Muscle layer of duodenum (tissue), 2 donors: ENCODE data around the gene ZNF865.
"Not testable (repeated sequence)": the region's sequence is repeated elsewhere in the genome, so short reads cannot be mapped to it uniquely, and the experiment has no call there.

Experiments used
- H3K27ac ChIP-seq: one replicate; pipeline ENCODE4 v1.7.0; 2013; ENCODE audit warnings: mild to moderate bottlenecking, low read length
- H3K27me3 ChIP-seq: one replicate; pipeline ENCODE4 v1.7.0; 2013; ENCODE audit warnings: low read depth, mild to moderate bottlenecking, control low read depth, low read length
- H3K36me3 ChIP-seq, 2 donors: one replicate each; pipeline ENCODE4 v1.7.0; 2013; ENCODE audit warnings: low read length in 2 of 2, control low read depth in 1 of 2, mild to moderate bottlenecking in 1 of 2; ENCODE audit not compliant: insufficient read depth in 2 of 2, control insufficient read depth in 1 of 2
- H3K4me1 ChIP-seq, 2 donors: one replicate each; pipeline ENCODE4 v1.7.0; 2013; ENCODE audit warnings: low read length in 2 of 2, mild to moderate bottlenecking in 2 of 2, control low read depth in 1 of 2, moderate library complexity in 1 of 2; ENCODE audit not compliant: insufficient read depth in 2 of 2, control insufficient read depth in 1 of 2
- H3K4me3 ChIP-seq, 2 donors: one replicate each; pipeline ENCODE4 v1.7.0; 2013; ENCODE audit warnings: low read length in 2 of 2, low read depth in 1 of 2, mild to moderate bottlenecking in 1 of 2
- H3K9me3 ChIP-seq, 2 donors: one replicate each; pipeline ENCODE4 v1.7.0; 2013; ENCODE audit warnings: low read length in 2 of 2, control low read depth in 1 of 2, mild to moderate bottlenecking in 1 of 2; ENCODE audit not compliant: control insufficient read depth in 1 of 2
- donor health status: healthy.

Gene ZNF865

GRCh38 chr19:55579766-55580621 is 25.5 kb upstream of the ZNF865 start:
- Histone ChIP-seq H3K27ac (peak overlapping the region; percentile 69), H3K27me3 (no peaks in the 10 kb centered on the region)

GRCh38 chr19:55580628-55581144 is 24.8 kb upstream of the ZNF865 start, which contains the start of gene ZNF579:
Gene ZNF579, minus strand, starts transcription at chr19:55580848. Its CDS starts 1,209 bp downstream, at chr19:55579639.
- Histone ChIP-seq H3K4me1 (peaks cover 6 to 27% of the 10 kb centered on the region in 2 donors), H3K27ac (peak within 1 kb of the TSS; percentile 74), H3K9me3 (no peaks in the 10 kb centered on the region), H3K36me3 (peaks cover 9 to 24% of the 10 kb centered on the region in 2 donors), H3K27me3 (no peaks in the 10 kb centered on the region), H3K4me3 (peak within 1 kb of the TSS; percentile 71 to 77)

More at GRCh38 chr19:55579766-55580621, 25.5 kb upstream of the ZNF865 start:
- peaks cover 6 to 24% of the 10 kb centered on the region in 2 donors for H3K4me1 ChIP-seq
- H3K9me3 ChIP-seq, result no peaks in the 10 kb centered on the region
- peaks cover 9 to 24% of the 10 kb centered on the region in 2 donors for H3K36me3 ChIP-seq
- peak overlapping the region; percentile 71 to 77 for H3K4me3 ChIP-seq

GRCh38 chr19:55581145-55581822 is 24.2 kb upstream of the ZNF865 start:
- Histone ChIP-seq H3K4me1 (peaks cover 6 to 33% of the 10 kb centered on the region in 2 donors), H3K27me3 (no peaks in the 10 kb centered on the region), H3K27ac (peak overlapping the region; percentile 74), H3K4me3 (peak overlapping the region; percentile 71 to 77), H3K9me3 (no peaks in the 10 kb centered on the region), H3K36me3 (peaks cover 9 to 24% of the 10 kb centered on the region in 2 donors)

- no peaks in the 10 kb centered on the region for H3K27me3 ChIP-seq
- peak overlapping the region in 1 of 2 donors; percentile 9 for H3K4me3 ChIP-seq
- H3K27ac ChIP-seq, result no peak overlapping the region
- peaks cover 6 to 39% of the 10 kb centered on the region in 2 donors for H3K4me1 ChIP-seq
- H3K9me3 ChIP-seq, result no peaks in the 10 kb centered on the region
- H3K36me3 ChIP-seq, result peaks cover 7 to 20% of the 10 kb centered on the region in 2 donors
Observed at GRCh38 chr19:55581823-55582223, 23.6 kb upstream of the ZNF865 start.

GRCh38 chr19:55582284-55582683 is 23.2 kb upstream of the ZNF865 start:
- H3K4me1 ChIP-seq, result peaks cover 6 to 43% of the 10 kb centered on the region in 2 donors
- peaks cover 2 to 15% of the 10 kb centered on the region in 2 donors for H3K36me3 ChIP-seq
- not testable (repeated sequence) for H3K27me3 ChIP-seq, H3K9me3 ChIP-seq, H3K27ac ChIP-seq
- H3K4me3 ChIP-seq, result peak overlapping the region in 1 of 2 donors; percentile 9

GRCh38 chr19:55583897-55584296 is 21.6 kb upstream of the ZNF865 start:
- H3K27me3 ChIP-seq, H3K9me3 ChIP-seq, H3K27ac ChIP-seq, H3K36me3 ChIP-seq, H3K4me3 ChIP-seq: not testable (repeated sequence)
- H3K4me1 ChIP-seq, result peaks cover 6 to 45% of the 10 kb centered on the region in 2 donors

- no peaks in the 10 kb centered on the region for H3K36me3 ChIP-seq
- no peaks in the 10 kb centered on the region for H3K27me3 ChIP-seq
- peaks cover 6 to 40% of the 10 kb centered on the region in 2 donors for H3K4me1 ChIP-seq
- no peak overlapping the region for H3K4me3 ChIP-seq
- no peak overlapping the region for H3K27ac ChIP-seq
- no peaks in the 10 kb centered on the region for H3K9me3 ChIP-seq
Observed at GRCh38 chr19:55584871-55585270, 20.6 kb upstream of the ZNF865 start.

- Histone ChIP-seq H3K9me3 (no peaks in the 10 kb centered on the region), H3K27ac (no peak overlapping the region), H3K4me3 (peak overlapping the region; percentile 37 to 48), H3K27me3 (no peaks in the 10 kb centered on the region), H3K36me3 (no peaks in the 10 kb centered on the region), H3K4me1 (peaks cover 6 to 37% of the 10 kb centered on the region in 2 donors)
Observed at GRCh38 chr19:55585658-55586339, 19.6 kb upstream of the ZNF865 start.

GRCh38 chr19:55586976-55587668 is 18.3 kb upstream of the ZNF865 start:
- Histone ChIP-seq H3K36me3 (peaks cover 0 to 2% of the 10 kb centered on the region in 2 donors), H3K27me3 (no peaks in the 10 kb centered on the region), H3K9me3 (no peaks in the 10 kb centered on the region), H3K4me1 (peaks cover 0 to 24% of the 10 kb centered on the region in 2 donors), H3K4me3 (peak overlapping the region; percentile 39 to 52), H3K27ac (no peak overlapping the region)

- H3K9me3 ChIP-seq, result no peaks in the 10 kb centered on the region
- peaks cover 0 to 13% of the 10 kb centered on the region in 2 donors for H3K36me3 ChIP-seq
- no peak overlapping the region for H3K27ac ChIP-seq
- no peaks in the 10 kb centered on the region for H3K27me3 ChIP-seq
- H3K4me3 ChIP-seq, result no peak overlapping the region
- peaks cover 0 to 21% of the 10 kb centered on the region in 2 donors for H3K4me1 ChIP-seq
Observed at GRCh38 chr19:55588738-55589137, 16.7 kb upstream of the ZNF865 start.
